HG03139 (cell line): ENCODE results near the gene PPM1D.
A peak's percentile ranks its signal among the peaks of the same experiment; 100 is the strongest.

ENCODE experiments used
- ATAC-seq: cut with Tn5 transposase; IDR thresholded peaks from one replicate; pipeline ENCODE4 v1.9.1; 2021; ENCODE audit not compliant: unreplicated experiment

Gene PPM1D

DNA sequence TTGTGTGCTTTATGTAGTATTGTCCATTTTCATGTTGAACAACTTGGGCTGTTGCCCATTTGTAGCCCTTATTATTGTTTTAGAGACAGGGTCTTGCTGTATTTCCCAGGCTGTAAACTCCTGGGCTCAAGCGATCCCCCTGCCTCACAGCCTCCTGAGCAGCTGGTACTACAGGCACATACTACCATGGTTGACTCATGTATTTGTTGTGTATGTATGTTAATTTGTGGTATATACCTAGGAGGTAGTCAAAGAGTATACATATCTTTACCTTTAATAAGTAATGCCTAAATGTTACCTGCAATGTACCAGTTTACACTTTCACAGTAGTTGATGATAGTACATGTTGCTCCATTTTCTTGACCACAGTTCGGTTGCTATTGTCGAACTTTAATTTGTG lies 18.1 kb downstream of the PPM1D start:
- ATAC-seq: no peak

GRCh38 chr17:60618854-60619526 lies 19.0 kb downstream of the PPM1D start:
- no peak for ATAC-seq

GRCh38 chr17:60622961-60623360 lies 23.0 kb downstream of the PPM1D start:
- ATAC-seq: no peak

DNA sequence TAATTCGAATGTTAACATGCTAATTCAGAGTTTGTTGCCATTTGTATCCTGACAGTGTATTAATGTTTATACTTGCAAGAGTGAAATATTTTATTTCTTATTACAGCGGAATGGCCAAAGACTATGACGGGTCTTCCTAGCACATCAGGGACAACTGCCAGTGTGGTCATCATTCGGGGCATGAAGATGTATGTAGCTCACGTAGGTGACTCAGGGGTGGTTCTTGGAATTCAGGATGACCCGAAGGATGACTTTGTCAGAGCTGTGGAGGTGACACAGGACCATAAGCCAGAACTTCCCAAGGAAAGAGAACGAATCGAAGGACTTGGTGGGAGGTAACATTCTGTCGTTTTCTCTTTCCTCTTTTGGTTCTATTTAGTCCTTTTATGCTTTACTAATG lies 23.4 kb downstream of the PPM1D start:
- no peak for ATAC-seq

GRCh38 chr17:60627124-60627523 lies 27.1 kb downstream of the PPM1D start:
- ATAC-seq: no peak

DNA sequence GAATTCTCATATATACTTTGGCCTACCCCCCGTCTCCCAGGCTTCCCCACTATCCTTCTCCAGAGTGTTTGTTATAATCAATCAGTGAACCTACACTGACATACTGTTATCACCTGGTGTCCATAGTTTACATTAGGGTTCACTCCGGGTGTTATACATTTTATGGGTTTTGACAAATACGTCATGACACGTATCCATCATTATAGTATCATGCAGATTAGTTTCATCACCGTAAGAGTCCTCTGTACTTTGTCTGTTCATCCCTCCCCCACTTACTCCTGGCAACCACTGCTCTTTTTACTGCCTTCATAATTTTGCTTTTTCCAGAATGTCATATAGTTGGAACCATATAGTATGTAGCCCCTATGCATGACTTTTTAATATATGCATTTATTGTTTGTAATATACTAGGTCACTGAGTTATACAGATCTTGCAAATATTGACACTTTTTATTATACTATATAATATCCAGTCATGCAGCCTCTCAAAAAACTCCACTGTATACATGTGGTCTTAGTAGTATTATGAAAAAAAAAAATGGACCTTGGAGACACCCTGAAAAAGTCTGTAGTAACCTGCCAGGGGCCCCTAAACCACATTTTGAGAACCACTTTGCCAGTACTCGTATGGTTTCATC lies 28.4 kb downstream of the PPM1D start:
- no peak for ATAC-seq

DNA sequence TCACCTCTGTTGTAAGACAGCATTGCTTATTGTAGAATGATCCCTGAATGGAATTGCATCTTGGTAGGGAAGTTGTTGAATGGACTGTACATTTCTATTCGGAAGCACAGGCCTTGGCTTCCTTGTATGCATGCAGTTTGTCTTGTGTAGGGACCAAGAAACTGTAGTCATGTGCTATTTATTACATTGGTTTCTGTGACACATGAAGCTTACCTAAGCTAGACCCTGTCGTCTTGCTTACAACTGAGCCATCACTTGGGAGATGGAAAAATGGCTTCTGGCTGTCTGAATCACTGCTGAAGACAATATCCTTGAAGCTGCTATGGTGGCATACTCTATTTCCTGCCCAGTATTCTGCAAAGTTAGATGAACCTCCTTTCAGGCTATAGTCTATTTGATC lies 29.1 kb downstream of the PPM1D start:
- no peak for ATAC-seq

DNA sequence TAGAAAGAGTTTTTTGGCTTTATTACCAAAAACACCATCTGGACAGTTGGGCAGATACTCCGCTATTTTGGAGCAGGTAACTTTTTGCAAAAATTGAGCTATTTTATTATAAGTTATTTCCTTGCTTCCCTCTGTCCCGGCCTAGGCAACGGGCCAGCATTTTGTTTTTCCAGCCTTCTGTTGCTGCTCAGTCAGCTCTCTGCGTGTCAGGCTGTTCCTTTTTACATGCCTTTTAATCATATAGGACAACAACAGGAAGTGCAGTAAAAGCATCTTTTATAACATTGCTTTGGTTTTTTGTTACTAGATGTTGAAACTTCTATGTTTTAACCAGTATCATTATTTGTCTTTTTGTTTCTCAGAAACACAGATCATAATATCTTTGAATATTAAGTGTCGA lies 30.4 kb downstream of the PPM1D start:
- no peak for ATAC-seq

DNA sequence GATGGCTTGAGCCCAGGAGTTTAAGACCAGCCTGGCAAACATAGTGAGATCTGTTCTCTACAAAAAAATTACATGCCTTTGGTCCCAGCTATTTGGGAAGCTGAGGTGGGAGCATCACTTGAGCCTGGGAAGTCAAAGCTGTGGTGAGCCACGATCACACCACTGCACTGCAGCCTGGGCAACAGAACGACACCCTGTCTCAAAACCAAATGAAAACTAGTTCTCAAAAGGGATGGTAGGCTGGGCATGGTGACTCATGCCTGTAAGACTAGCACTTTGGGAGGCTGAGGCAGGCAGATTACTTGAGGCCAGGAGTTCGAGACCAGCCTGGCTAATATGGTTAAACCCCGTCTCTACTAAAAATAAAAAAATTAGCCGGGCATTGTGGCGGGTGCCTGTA lies 31.1 kb downstream of the PPM1D start:
- ATAC-seq: no peak

DNA sequence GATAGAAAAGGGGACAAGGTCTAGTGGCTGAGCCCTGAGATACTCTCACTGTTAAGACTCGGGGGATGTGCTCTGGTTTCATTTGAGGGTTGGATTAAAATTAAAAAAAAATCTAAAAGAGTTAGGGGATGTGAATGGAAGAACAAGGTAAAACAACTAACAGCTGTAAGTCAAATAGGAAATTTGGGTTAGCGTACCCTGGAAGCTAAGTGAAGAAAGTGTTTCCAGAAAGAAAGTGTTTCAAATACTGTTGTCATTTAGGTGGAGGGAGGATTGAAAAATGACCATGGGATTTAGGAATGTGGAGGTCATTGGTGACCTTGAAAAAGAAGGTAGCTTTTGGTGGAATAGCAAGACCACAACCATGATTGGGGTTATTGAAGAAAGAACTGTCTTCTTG lies 37.7 kb downstream of the PPM1D start:
- ATAC-seq: no peak

- no peak for ATAC-seq
These were observed 39.0 kb downstream of the PPM1D start for GRCh38 chr17:60639019-60639330.

DNA sequence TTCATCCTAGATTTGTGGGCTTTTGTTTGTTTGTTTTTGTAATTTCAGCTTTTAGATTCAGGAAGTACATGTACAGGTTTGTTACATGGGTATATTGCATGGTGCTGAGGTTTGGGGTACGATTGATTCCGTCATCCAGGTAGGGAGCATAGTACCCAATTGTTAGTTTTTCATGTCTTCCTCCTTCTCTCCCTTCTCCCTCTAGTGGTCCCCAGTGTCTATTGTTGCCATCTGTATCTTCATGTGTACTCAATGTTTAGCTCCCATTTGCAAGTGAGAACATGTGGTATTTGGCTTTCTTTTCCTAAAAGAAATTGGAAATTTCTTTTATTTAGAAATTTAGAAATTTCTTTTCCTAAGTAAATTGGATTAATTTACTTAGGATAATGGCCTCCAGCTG lies 40.5 kb downstream of the PPM1D start:
- no peak for ATAC-seq

DNA sequence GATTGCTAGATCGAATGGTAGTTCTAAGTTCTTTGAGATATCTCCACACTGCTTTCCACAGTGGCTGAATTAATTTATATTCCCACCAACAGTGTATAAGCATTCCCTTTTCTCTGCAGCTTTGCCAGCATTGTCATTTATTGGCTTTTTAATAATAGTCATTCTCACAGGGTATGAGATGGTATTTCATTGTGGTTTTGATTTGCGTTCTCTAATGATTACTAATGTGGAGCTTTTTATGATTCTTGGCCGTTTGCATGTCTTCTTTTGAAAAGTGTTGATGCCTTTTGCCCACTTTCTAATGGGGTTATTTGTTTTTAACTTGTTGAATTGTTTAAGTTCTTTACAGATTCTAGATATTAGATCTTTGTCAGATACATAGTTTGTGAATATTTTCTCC lies 41.1 kb downstream of the PPM1D start:
- ATAC-seq: no peak

- no peak for ATAC-seq
These were observed 41.8 kb downstream of the PPM1D start for GRCh38 chr17:60641810-60642220.

DNA sequence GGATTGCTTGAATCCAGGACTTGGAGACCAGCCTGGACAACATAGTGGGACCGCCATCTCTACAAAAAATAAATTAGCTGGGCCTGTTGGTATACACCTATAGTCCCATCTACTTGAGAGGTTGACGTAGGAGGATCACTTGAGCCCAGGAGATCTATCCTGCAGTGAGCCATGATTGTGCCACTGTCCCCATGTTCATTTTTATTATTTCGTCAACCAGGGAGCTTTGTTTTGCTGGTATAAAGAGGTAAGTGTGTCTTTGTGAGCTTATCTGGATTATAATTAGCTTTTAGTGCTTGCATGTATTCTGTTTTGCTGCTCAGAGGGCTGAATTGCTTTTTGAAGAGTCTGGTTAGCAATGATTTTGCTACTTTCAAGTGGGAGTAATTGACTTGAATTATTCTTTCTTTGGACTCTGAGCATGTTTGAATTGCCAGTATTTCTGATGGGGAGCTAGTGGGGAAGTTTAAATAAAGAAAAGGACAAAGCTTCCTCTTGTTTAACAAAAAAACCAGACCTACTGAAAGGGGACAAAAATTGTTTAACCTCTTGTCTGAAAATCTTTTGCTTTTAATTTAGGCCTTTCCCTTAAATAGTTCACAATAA lies 46.0 kb downstream of the PPM1D start:
- no peak for ATAC-seq

DNA sequence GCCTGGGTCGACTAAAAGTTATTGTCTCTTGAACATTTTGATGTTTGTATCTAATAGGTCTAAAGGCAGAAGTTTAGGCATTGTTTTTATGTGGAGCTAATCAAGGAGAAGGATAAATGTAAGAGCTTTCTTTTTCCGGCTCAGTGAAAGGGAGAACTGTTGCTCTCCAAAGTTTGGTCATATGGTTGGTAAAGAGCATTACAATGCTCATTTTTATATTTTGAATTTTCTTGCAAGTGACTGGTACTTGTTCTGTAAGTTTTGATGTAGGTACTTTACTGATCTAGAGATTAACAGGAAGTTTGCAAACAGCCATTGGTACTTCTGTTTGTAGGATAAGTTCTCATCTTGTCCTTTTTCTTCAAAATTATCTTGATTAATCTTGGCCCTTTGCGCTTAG lies 46.7 kb downstream of the PPM1D start:
- ATAC-seq: no peak

- no peak for ATAC-seq
These were observed 47.7 kb downstream of the PPM1D start for GRCh38 chr17:60647705-60648104.

GRCh38 chr17:60652454-60653247 lies 52.7 kb downstream of the PPM1D start:
- ATAC-seq: peak; percentile 96

- ATAC-seq: no peak
These were observed 53.6 kb downstream of the PPM1D start for GRCh38 chr17:60653569-60653968.

DNA sequence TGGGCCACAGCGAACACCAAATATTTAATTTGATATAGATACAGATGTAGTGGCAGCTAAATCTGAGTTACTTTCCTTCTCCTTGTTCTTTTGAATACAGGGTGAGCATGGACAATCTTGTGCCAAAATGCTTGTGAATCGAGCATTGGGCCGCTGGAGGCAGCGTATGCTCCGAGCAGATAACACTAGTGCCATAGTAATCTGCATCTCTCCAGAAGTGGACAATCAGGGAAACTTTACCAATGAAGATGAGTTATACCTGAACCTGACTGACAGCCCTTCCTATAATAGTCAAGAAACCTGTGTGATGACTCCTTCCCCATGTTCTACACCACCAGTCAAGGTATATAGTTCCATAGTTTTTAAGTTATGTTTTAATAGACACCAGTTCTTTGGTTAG lies 56.5 kb downstream of the PPM1D start:
- no peak for ATAC-seq

GRCh38 chr17:60659156-60659555 lies 59.2 kb downstream of the PPM1D start:
- no peak for ATAC-seq

DNA sequence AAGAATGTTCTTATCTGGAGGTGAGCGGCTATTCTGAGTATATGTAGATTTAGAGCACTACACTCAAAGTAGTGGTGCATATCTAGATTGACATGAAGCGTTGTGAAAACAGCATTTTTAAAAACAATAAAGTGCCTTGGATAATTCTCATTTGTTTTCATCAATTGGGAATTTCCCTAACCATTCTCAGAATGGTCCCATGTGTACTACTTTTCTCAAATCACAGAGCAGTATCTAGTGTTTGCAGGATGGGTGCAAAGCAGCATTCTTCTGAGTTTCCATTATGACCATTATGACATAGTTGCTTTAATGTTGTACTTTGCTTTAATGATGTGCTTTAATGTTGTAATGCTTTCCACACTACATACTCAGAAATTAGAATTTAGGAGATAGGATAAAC lies 61.5 kb downstream of the PPM1D start:
- no peak for ATAC-seq
